ENCODE data around the gene RNF213. TPM values are rescaled to one million over a fixed set of nuclear protein-coding genes. Genes with fewer than 3 reads are reported as not detected.
A peak's percentile ranks its signal among the peaks of the same experiment; 100 is the strongest.
"Not testable (repeated sequence)": the region's sequence is repeated elsewhere in the genome, so short reads cannot be mapped to it uniquely, and the experiment has no call there.

The RNF213 gene
- total RNA-seq, 1 experiment from 2014 or later, result 23.8 TPM

DNA sequence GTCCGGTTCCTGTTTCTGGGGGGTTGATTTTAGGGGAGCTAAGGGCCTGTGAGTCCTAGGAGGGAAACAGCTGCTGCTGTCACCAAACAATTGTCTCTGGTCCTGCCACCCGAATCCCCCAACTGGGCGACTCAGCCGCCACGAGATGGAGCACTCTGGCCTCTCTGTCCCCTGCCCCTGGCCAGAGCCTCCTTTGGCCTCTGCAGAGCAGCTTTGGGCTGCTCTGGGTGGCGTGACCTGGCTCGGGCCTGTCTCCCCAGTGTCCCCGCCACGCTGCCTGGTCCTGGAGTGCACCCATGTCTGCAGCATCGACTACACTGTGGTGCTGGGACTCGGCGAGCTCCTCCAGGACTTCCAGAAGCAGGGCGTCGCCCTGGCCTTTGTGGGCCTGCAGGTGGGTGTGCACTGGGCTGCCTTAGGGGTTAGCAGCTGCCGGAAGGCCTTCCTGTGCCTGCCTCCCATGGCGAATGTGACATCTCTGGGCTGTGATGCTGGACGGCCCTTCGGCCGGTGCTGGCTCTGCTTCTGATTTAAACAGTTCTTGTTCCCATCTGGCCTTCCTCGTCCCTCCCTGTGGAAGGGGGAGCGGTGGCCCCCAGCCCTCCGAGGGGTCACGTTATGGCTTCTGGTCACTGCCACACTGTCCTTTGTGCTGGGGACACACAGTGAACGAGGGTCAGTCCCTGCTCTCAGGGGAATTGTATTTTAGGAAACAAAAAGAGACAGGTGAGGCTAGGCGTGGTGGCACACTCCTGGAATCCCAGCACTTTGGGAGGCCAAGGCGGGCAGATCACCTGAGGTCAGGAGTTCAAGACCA, 11.6 kb upstream of the RNF213 start:
- DNase-seq (ENCODE audit: low read depth), result no peak

GRCh38 chr17:80251966-80252365, 8.7 kb upstream of the RNF213 start:
- no peak for DNase-seq (ENCODE audit: low read depth)

DNA sequence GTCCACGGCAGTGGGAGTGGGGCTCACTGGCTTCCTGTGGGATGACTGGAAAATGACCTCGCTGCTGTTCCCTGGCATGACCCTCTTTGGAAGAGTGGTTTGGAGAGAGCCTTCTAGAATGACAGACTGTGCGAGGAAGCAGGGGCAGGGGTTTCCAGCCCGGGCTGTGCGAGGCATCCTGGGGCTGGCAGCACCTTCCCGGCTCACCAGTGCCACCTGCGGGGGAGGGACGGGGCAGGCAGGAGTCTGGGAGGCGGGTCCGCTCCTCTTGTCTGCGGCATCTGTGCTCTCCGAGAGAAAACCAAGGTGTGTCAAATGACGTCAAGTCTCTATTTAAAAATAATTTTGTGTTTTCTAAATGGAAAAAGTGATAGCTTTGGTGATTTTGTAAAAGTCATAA, 7.8 kb upstream of the RNF213 start:
- DNase-seq (ENCODE audit: low read depth), result no peak

- DNase-seq (ENCODE audit: low read depth), result no peak
These were observed 6.8 kb upstream of the RNF213 start for GRCh38 chr17:80253631-80254395.

DNA sequence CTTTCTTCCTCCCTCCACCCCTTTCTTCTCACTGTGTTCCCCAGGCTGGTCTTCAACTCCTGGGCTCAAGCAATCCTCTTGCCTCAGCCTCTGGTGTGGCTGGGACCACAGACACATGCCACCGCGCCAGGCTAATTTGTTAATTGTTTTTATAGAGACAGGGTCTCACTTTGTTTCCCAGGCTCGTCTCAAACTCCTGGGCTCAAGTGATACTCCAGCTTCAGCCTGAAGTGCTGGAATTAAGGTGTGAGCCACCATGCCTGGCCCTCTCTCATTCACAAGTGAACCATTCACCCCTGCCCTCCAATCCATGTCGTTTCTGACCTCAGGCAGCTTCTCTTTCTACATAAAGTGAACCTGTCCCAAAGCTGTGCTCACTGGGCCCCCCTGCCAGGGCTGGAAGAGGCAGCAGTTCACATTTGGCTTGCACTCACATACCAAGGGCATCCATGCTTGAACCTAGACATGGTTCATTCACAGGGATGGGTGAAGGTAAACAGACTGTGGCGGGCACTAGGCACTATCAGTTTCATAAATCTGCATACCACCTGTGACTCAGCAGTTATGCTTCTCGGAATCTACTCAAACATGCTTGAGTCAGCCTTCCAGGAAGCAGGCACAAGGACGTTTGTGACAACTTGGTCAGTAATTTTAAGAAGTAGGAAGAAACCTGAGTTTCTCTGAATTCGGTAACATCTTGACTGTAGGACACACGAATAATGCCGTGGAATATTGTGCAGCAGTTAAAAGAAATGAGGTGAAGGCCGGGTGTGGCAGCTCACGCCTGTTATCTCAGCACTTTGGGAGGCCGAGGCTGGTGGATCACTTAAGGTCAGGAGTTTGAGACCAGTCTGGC, 6.0 kb upstream of the RNF213 start:
- DNase-seq (ENCODE audit: low read depth), result peak; percentile 90

DNA sequence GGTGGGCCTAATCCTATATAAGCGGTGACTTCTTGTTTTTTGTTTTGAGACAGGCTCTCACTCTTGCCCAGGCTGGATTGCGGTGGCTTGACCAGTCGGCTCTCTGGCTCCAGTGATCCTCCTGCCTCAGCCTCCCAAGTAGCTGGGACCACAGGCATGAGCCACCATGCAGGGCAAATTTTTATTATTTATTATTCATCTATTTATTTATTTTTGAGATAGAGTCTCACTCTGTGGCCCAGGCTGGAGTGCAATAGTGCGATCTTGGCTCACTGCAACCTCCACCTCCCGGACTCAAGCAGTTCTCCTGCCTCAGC, 4.7 kb upstream of the RNF213 start:
- no peak for DNase-seq (ENCODE audit: low read depth)

DNA sequence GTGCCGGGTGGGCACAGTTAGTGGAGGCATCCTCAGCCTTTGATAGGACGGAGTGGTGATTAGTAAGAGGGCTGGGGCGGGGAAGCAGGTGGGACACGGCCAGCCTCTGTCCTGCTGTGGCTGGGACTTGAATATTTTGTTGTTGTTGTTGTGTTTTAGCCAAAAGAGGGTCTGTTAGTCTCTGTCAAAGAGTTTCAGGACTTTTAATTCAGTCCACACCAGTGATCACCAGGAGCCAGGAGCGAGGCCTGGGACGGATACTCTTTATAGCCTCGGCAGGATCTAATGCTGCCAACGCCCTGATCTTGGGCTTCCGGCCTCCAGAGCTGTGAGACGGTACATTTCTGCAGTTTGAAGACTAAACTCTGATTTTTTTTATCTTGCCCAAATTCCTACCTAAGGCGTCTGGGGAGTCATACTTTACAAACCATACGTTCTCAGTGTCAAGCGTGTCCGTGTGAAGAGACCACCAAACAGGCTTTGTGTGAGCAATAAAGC, 2.9 kb upstream of the RNF213 start:
- DNase-seq (ENCODE audit: low read depth), result no peak

DNA sequence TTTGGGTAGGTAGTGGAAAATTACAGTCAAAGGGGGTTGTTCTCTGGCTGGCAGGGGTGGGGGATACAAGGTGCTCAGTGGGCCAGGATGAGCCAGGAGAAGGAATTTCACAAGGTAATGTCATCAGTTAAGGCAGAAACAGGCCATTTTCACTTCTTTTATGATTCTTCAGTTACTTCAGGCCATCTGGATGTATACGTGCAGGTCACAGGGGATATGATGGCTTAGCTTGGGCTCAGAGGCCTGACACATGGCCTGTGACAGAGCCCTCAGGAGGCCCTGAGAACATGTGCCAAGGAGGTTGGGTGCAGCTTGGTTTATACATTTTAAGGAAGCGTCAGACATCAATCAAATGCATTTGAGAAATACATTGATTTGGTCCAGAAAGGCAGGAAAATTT, 2.4 kb upstream of the RNF213 start:
- DNase-seq (ENCODE audit: low read depth), result not testable (repeated sequence)

GRCh38 chr17:80259457-80260068, 1.1 kb upstream of the RNF213 start:
- no peak for DNase-seq (ENCODE audit: low read depth)

GRCh38 chr17:80260069-80260535, 550 bp upstream of the RNF213 start:
- DNase-seq (ENCODE audit: low read depth), result peak; percentile 69

DNA sequence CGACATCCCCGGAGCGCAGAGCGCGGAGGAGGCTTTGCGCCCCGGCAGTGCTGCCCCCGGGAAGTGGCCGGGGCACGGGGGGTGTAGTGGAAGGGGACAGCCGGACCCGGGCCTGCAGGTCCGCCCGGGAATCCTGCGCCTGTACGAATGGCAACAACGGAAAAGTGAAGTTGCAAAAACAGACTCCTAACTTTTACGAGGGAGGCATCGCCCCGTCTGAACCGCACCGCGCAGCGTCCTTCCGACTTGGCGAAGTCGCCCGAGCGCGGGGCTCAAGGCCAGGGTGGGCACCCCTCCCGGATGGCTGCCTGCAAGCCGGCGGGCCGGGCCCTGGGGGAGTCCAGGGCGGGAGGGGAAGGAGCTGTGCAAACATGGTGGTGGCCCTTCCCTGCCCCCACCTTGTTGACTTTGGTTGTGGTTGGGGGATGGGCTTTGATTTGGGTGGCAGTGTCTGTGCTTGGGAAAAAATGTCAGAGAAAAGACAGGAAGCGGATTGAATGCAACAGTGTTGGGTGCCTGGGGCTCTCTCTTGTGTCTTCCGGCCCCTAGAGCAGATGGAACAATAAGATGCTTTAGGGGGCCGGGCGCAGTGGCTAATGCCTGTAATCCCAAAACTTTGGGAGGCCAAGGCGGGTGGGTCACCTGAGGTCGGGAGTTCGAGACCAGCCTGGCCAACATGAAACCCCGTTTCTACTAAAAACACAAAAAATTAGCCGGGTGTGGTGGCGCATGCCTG, 675 bp downstream of the RNF213 start:
- peak; percentile 70 for DNase-seq (ENCODE audit: low read depth)

GRCh38 chr17:80261895-80262279, 1.2 kb downstream of the RNF213 start:
- DNase-seq (ENCODE audit: low read depth), result no peak

- no peak for DNase-seq (ENCODE audit: low read depth)
These were observed 1.6 kb downstream of the RNF213 start for GRCh38 chr17:80262291-80262690.

GRCh38 chr17:80262775-80263244, 2.2 kb downstream of the RNF213 start:
- no peak for DNase-seq (ENCODE audit: low read depth)

GRCh38 chr17:80263253-80264204, 2.9 kb downstream of the RNF213 start:
- DNase-seq (ENCODE audit: low read depth), result peak; percentile 88

DNA sequence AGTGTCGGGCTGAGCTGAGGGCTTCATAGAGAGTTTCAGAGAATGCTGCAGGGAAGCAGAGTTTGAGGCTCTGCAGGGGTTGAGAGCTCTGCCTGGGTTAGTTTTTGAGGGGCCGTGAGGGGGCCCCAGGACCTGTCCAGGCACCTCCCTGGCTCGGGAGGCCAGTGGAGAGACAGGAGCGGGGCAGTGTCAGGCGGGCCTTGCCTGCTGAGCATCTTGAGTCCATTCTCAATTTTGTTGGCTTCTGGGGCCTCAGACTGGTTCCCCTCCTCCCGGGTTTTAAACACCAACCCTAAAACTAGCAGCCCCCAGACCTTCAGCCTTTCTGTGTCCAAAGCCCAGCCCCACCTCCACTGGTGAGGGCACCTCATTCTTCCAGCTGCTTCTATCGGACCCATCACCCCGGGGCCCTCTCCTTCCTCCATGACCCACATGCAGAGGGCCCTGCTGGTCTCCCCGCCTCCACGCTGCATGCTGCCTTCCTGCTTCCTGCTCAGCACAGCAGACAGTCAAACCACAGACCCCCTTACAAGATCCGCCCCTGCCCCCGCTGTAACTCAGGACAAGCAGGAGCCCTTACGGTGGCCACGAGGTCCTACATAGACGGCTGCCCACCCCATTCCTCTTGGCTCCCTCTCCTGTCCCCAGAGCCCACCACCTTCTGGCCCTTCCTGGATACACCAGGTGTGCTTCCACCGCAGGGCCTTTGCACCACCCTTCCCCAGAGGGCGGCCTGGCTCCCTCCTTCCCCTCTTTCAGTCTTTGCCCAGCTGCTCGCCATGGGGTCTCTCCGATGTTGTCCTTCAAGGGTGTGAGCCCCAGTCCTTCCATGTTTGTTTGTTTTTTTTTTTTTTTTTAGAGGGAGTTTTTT, 3.8 kb downstream of the RNF213 start:
- DNase-seq (ENCODE audit: low read depth), result no peak

DNA sequence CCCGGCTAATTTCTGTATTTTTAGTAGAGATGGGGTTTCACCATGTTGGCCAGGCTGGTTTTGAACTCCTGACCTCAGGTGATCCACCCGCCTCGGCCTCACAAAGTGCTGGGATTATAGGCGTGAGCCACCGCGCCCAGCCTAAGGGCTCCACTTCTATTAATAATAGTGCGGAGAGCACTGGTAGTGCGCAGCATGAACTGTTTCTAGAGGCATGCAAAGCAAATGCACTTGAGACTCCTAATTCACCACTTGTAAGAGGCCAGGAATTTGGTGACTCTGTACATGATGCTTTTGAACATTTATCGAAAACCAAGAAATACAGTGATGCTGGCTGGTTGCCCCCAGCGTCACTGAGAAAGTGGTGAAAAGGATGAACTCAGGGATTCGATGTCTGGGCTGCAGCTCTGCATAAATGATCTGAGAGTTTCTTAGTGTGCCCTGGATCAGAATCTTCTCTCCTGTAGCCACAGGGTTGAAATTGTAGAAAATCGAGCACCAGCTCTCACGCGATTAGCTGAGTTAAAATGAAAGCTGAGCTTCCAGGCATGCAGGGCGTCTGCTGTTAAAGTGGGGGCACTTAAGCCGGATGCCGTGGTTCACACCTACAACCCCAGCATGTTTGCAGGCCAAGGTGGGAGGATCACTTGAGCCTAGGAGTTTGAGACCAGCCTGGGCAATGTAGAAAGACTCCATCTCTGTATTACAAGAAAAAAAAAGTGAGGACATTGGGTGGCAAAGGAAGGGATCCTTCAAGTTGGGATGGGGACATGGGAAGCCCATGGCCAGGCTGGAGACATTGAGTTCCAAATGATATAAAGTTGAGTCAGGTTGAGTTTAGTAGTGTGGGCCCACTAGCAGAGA, 4.8 kb downstream of the RNF213 start:
- no peak for DNase-seq (ENCODE audit: low read depth)

DNA sequence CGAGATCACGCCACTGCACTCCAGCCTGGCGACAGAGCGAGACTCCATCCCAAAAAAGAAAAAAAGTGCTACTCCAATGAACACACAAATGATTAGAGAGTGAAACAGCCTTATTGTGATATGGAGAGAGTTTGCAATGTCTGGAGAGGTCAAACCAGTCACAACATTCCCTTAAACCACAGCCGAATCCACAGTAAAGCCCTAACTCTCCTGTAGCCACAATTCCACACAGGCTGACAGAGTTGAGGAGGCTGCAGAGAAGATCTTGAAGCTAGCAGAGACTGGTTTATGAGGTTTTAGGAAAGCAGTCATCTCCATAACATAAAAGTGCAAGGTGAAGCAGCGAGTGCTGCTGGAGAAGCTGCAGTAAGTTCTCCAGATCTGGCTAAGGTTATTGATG, 6.7 kb downstream of the RNF213 start:
- no peak for DNase-seq (ENCODE audit: low read depth)
